Activated naive CD4-positive, alpha-beta T cell treated with anti-CD3 and anti-CD28 coated beads, Interleukin-2, amount 50 U/mL, for 16 hours (primary cell): ENCODE data around the gene CAPN1.

Experiments used
- DNase-seq: peaks from one replicate; pipeline ENCODE4 v3.0.0-alpha.2; 2020

The CAPN1 gene

GRCh38 chr11:65204646-65205601, 23.2 kb downstream of the CAPN1 start:
- DNase-seq, result peak; percentile 48

GRCh38 chr11:65205602-65205967, 23.9 kb downstream of the CAPN1 start:
- DNase-seq, result no peak

- no peak for DNase-seq
Measured at GRCh38 chr11:65206441-65206841, 24.7 kb downstream of the CAPN1 start.

- no peak for DNase-seq
Measured at GRCh38 chr11:65206901-65207300, 25.2 kb downstream of the CAPN1 start.

GRCh38 chr11:65207918-65208784, 26.4 kb downstream of the CAPN1 start:
- DNase-seq, result no peak

GRCh38 chr11:65208785-65209710, 27.3 kb downstream of the CAPN1 start:
- DNase-seq, result no peak

GRCh38 chr11:65209711-65210360, 28.1 kb downstream of the CAPN1 start:
- no peak for DNase-seq

GRCh38 chr11:65210361-65210731, 28.6 kb downstream of the CAPN1 start:
- no peak for DNase-seq

GRCh38 chr11:65210748-65211147, 29.0 kb downstream of the CAPN1 start:
- DNase-seq, result no peak

- DNase-seq, result no peak
Measured at GRCh38 chr11:65211293-65212105, 29.8 kb downstream of the CAPN1 start.

- no peak for DNase-seq
Measured at GRCh38 chr11:65212226-65212801, 30.6 kb downstream of the CAPN1 start.

- DNase-seq, result no peak
Measured at GRCh38 chr11:65213322-65214211, 31.8 kb downstream of the CAPN1 start.

GRCh38 chr11:65214212-65214845, 32.6 kb downstream of the CAPN1 start:
- DNase-seq, result no peak

GRCh38 chr11:65215441-65216076, 33.8 kb downstream of the CAPN1 start:
- DNase-seq, result peak; percentile 56

- DNase-seq, result no peak
Measured at GRCh38 chr11:65216830-65217229, 35.1 kb downstream of the CAPN1 start.

- DNase-seq, result no peak
Measured at GRCh38 chr11:65217441-65218423, 36.0 kb downstream of the CAPN1 start.

GRCh38 chr11:65218446-65218845, 36.7 kb downstream of the CAPN1 start:
- no peak for DNase-seq

- no peak for DNase-seq
Measured at GRCh38 chr11:65219930-65220213, 38.1 kb downstream of the CAPN1 start.
